Stimulated activated CD8-positive, alpha-beta memory T cell treated with anti-CD3 and anti-CD28 coated beads, Interleukin-4, amount 100 ng/mL, for 48 hours (primary cell): Measurements from ENCODE around the gene PPARGC1A.

Experiments used
- DNase-seq: peaks from one replicate; pipeline ENCODE4 v3.0.0-alpha.2; 2020

The PPARGC1A gene

DNA sequence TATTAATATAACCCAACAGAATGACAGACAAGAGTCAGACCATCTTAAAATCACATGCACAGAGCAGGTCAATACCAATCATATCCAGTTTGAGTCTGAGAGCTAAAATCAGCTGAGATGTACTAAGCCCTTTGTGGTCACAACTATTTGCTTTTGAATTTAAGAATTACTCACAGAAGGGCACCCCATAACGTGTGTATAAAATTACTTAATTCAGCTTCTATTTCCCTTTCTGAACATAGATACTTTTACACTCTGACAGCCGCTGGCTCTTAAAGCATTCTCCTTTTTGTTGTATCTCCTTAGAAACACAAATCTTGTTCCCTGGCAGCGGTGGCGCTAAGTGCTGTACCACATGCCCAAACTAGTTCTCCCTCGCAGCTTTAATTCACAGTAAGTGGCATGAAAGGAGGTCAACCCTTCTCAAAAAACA lies 14.8 kb upstream of the PPARGC1A start:
- DNase-seq: no peak

DNA sequence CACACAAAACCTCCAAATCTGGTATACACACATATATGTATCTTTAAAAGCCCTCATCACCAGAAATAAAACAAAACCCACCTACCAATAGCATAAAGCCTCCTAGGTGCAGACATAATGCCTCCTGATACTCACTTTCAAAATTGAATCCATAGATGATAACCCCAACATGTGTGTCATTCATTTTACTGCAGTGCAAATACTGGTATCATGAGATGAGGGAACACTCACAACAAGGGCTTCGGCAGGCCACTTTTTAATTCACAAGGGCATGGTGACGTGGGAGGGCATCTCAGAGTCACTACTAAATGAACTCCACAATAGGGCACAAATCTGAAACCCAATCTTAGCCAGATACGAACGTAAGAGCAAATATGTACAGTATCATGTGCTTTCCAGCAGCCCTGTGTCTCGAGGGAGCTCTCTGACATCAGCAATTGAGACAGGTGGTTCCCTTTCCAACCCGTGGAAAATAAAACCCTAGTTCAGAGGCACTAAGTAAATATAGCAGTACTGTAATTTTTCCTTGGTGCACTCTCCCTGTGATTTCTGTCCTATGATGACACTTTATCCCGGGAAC lies 14.1 kb upstream of the PPARGC1A start:
- DNase-seq: no peak

DNA sequence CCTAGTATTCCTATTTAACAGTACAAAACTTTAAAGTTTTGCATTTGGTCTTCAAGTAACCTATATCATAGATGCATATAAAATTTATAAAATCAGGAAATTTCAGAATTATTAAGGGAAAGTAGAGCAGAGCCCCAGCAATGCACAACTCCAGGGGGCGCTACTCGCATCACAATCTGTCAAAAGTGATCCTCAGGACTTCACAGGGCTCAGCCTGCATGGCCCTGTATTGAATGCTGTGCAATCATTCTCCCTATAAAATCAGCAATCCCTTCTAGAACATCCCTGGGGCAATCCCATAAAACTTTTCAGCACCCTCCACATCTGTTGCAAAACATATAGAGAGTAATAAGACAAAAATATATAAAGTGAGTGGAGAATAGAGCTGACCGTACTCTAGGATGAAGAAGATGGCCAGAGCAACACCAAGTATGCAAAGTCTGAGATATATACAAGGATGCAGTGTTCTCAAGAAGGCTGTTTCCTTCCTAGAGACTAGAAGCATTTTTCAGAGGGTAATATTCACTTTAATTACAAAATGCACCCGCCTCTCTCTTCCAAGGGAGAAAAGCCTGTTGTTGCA lies 12.5 kb upstream of the PPARGC1A start:
- DNase-seq: no peak

DNA sequence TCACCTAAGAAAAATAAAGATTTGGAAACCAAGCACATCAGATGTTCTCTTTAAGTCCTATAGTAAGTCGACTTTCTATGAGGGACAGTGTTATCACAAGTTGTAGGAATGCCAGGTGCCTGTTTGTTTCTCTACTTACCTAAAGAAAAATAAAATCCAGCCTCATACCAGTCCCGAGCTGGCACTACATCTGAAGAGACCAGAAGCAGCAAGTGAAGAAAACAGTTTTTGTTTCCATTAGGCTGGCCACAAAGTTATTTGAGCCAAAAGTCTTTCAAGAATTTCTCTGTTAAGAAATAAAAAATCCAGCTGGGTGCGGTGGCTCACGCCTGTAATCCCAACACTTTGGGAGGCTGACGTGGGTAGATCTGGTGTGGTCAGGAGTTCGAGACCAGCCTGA lies 10.8 kb upstream of the PPARGC1A start:
- DNase-seq: no peak

DNA sequence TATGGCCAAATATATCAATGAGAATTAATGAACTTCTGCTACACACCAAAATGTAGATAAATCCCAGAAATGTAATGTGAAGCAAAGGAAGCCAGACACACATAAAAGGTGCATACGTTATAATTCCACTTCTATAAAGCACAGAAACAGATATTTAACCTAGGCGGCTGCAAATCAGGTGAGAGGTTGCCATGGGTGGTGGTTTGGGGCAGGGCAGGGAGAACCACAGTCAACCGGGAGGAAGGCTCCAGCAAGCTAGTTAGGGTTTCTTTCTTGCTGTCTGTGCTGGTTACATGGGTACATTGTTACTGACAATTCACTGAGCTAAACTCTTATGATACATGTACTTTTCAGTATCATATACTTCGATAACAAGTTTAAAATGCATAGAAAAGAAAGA lies 9.7 kb upstream of the PPARGC1A start:
- no peak for DNase-seq

DNA sequence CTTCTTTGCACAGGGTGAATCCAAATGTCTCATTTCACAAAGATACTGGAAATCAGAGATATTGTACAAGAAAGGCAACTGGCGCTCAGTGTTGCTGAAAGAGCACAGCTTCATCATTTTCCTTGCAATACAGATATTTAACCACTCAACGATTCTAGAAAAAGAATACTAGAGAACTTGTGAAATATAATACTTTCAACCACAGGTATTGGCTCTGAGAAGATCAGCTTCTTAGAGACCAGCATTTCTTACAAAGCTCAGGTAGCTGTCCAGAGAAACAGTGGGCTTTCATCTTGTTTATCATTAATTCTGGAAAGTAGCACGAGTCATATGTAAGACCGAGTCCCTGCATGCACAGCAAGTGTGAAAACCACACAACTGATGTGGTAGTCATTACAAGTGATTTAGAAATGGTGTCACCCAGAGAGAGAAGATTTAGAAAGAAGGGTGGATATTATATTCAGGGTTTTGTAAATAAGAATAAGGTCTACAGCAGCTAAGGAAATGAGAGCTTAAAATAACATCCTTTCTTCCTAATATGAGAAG lies 7.8 kb upstream of the PPARGC1A start:
- no peak for DNase-seq

GRCh38 chr4:23894021-23894420 lies 4.2 kb upstream of the PPARGC1A start:
- no peak for DNase-seq

GRCh38 chr4:23891064-23891421 lies 1.2 kb upstream of the PPARGC1A start:
- DNase-seq: no peak

- no peak for DNase-seq
Observed at GRCh38 chr4:23890369-23891063, 669 bp upstream of the PPARGC1A start.

GRCh38 chr4:23889391-23889790 lies 456 bp downstream of the PPARGC1A start:
- no peak for DNase-seq

- DNase-seq: no peak
Observed at GRCh38 chr4:23888421-23889319, 1.2 kb downstream of the PPARGC1A start.

DNA sequence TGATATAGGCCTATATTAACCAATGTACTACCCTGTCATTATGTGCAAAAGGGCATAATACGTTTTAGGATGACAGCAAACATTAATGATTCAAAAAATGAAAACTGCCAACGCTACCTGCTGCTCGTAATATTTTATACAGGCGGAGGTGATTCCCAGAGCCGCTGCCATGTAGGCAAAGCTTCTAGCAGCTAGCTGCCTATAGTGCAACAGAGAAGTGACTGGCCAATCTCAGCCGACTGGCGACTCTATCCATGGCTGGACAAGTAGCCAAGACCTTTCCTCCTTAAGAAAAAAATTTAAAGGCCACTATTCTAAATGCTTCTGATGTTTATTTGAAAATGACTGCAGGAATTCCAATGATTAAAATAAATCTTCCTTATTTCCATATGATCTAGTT lies 1.9 kb downstream of the PPARGC1A start:
- DNase-seq: no peak

- DNase-seq: no peak
Observed at GRCh38 chr4:23887173-23887572, 2.7 kb downstream of the PPARGC1A start.

GRCh38 chr4:23885943-23886590 lies 3.8 kb downstream of the PPARGC1A start:
- no peak for DNase-seq

DNA sequence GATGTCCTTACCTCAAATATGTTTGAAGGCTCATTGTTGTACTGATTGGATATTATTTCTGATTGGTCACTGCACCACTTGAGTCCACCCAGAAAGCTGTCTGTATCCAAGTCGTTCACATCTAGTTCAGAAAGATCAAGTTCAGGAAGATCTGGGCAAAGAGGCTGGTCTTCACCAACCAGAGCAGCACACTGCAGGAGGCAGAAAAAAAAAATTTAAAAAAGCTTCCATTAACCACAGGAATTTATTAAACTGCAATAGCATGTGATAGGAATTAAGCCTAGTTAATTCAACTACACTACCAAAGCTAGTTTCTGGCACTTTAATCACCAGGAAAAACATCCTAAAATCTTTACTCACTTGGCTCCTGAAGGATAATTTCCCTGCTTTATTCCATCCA lies 5.1 kb downstream of the PPARGC1A start:
- DNase-seq: no peak

DNA sequence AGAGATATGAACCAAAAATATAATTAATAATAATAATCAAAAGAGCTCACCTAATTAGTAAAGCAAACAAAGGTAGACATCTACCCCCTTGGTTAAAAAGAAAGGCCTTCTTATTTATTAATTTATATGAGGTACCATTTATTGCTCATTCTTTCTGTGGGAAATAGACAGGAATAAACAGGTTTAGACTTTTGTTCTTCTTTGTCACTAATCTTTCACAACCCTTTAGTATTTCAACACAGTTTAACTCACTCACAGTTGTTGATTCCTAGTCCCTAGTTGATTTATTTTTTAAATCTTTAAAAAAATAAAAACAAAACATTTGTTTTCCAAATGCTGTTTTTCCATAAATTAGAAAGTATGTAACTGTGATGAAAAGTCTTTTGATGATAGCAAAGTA lies 5.6 kb downstream of the PPARGC1A start:
- DNase-seq: no peak

GRCh38 chr4:23882976-23883531 lies 6.8 kb downstream of the PPARGC1A start:
- DNase-seq: no peak

DNA sequence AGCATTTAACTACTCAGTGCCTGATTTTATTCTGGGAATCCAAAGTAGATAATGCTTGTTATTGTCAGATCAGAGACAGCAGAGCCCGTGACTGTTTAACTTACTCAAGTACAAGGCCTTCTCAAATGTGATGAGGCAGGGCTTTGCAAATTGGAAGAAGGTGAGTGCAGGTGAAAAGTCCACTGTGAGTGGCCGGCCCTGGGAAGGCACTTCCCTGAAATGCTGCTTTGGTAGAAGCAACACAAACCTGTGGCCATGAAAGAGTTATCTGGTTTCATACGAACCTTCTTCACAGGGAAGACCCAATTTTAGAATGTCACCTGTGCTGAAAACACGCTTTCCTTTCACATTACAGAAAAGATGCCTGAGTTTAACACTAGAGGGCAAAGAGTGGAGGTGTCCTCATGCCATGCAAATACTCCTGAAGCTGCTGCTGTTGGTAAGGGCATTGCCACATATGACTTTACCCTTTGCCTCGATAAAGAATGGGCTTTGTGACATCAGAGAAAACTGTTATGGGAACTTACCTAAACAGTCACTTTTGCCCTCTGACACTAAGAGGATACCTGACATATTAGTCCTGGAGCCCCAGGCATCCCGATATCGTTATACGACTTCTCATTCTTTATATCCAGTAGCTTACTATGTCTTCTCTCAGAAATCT lies 8.0 kb downstream of the PPARGC1A start:
- no peak for DNase-seq

- no peak for DNase-seq
Observed at GRCh38 chr4:23881052-23881501, 8.8 kb downstream of the PPARGC1A start.

DNA sequence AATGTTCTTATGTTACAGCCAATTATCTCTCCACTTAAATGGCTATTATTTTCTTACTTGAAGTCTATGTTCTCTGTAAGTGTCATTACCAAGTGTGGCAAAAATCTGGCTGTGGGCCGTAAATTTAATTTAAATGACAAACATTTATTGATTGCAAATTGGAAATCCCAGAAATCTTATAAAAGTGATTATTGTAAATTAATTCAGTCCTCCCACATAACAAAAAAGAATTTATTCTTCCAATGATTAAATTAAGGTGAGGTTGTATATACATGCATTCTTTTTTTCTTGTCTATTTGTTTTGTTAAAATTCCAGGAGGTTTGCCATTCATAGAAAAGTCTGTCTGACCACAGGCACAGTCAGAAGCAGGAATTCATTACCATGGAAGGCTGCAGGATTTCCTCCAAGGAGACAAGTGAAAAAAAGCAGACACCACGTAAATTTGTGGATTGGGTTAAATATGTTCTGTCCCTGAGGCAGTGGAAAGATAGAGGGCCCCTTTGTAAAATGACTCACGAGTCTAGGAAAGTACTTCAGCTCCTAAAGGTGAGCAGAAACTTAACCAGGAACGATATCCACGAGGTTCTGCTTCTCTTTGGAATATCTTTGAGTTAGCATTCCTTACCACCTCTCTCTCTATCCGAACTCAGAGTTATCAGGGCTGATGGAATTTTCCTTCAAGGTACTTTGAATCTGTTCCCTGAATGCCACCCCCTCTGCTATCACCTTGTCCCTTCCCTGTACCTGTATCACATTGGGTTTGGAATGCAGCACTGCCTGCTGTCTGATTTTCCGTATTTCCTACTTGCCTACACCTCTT lies 10.7 kb downstream of the PPARGC1A start:
- no peak for DNase-seq
